HG03095 (cell line): ENCODE data around the gene MAGOHB.
A peak's percentile ranks its signal among the peaks of the same experiment; 100 is the strongest.
"Not testable (repeated sequence)": the region's sequence is repeated elsewhere in the genome, so short reads cannot be mapped to it uniquely, and the experiment has no call there.

Experiments used
- ATAC-seq: cut with Tn5 transposase; IDR thresholded peaks from one replicate; pipeline ENCODE4 v1.9.1; 2021; ENCODE audit warnings: moderate library complexity; ENCODE audit not compliant: unreplicated experiment

MAGOHB gene

DNA sequence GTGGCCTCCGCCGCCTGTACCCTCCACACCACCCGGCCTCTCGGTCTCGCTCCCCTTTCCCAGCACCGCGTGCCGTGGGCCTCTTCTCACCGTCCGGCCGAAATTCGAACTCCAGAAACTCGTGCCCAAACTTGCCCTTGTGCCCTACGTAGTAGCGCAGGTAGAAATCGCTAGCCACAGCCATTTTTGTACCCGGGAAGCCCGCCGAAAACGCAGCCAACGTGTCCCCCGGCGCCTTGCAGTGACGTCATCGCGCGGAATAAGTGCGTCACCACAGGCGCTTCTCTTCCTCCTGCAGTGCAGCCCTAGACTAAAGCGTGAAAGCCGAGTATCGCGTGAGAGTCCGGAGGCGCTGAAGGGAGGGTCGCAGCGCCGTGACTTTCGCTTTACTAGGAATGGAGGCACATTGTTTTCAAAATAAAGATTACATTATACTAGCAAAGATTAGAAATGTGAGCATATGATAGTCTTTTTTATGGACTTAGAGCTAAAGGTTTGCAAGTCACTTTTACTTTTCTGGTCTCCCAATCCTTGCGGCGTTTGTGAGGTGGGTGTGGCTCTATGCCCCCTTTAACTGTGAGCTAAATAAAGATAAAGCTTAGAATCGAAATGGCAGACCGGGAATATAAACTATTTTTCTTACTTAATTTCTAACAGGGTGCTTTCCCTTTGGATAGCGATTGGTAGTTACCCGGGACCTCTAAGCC lies at the start of gene MAGOHB:
MAGOHB (minus strand) TSS at position 261 of the 707 bp plus-strand sequence; CDS start at position 184, 77 bp downstream.
- peak; percentile 90 for ATAC-seq

DNA sequence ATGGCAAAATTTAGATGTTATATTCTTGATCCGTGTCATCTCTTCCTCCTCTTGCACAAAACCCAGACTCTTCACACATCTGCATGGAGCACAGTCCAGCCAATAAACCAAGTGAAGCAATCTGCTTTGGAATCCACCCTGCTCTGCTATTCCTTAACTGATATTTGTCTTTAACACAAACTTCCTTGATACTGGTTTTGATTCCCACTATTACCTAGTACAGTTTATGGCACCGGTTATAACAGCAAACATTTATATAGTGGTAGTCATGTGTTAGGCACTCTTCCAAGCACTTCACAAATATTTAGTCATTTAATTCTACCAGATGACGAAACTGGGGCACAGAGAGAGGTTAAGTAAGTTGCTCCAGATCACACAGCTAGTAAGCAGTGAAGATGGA lies 47.9 kb upstream of the MAGOHB start:
- ATAC-seq, result no peak

DNA sequence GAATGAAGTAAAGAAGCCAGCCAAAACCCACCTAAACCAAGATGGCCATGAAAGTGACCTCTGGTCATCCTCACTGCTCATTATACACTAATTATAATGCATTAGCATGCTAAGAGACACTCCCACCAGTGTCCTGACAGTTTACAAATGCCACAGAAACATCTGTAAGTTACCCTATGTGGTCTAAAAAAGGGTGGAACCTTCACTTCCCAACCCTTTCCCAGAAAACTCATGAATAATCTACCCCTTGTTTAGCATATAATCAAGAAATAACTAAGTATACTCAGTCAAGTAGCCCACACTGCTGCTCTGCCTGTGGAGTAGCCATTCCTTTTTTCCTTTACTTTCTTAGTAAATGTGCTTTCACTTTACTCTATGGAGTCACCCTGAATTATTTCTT lies 40.6 kb upstream of the MAGOHB start:
- ATAC-seq, result no peak

DNA sequence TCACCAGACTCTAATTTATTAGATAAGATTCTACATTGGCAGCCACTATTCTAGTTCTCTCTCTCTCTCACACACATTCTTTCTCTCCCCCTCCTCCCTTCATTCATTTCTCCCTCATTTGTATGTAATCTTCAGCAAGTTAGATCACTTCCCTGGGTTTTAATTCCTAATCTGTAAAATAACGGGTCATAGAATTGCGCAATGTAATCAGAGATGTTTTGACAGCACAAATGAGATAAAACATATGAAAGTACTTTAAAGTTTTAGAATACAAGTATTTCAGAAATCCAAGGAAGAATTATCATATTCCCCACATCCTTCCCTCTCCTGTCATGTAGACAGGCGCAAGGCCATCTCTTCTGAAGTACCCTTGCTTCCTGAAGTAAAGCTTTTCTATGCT lies 38.8 kb upstream of the MAGOHB start:
- ATAC-seq, result no peak

DNA sequence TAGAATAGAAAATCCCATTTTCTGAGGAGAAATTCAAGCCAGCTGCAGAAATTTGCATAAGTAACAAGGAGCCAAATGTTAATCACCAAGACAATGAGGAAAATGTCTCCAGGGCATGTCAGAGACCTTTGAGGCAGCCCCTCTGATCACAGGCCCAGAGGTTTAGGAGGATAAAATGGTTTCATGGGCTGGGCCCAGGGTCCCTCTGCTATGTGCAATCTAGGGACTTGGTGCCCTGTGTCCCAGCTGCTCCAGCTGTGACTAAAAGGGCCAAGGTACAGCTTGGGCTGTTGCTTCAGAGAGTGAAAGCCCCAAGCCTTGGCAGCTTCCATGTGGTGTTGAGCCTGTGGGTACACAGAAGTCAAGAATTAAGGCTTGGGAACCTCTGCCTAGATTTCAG lies 33.2 kb upstream of the MAGOHB start:
- not testable (repeated sequence) for ATAC-seq

DNA sequence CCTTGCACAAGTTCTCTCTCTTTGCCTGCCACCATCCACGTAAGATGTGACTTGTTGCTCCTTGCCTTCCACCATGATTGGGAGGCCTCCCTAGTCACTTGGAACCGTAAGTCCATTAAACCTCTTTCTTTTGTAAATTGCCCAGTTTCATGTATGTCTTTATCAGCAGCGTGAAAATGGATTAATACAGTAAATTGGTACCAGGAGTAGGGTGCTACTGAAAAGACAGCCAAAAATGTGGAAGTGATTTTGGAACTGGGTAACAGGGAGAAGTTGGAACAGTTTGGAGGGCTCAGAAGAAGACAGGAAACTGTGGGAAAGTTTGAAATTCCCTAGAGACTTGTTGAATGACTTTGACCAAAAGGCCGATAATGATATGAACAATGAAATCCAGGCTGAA lies 32.5 kb upstream of the MAGOHB start:
- ATAC-seq, result no peak

DNA sequence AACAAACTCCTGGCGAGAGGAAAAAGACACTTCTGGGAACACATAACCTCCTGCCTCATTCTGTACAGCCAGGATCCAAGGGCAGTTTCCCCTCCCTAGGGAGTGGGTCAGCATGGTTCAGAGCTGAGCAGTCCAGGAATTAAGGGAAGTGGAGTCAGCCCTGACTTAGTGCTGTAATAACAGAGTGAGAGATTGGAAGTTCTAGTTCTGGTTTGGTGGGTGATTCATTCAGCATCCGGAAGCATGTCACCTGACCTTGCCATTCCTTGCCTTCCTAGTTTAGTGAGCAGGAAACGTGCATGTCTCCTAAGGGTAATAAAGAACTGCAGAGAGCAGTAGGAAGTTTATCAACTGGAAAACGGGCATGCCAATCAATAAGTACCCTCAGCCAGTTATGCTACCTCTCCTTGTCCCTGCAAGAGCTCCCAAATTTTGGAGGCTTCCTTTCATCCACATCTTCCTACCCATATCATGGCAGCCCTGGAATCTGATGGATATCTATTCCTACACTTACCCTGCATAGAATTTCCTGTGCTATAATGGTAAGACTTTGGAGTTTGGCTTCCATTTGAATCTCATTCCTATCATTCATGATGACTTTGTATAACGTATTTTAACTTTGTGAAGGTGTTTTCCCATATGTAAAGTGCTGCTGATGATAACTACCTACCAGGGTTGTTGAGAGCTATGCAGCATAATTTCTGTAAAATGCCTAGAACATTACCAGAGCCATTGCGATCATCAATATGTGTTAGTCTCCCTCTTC lies 28.5 kb upstream of the MAGOHB start:
- ATAC-seq, result no peak

DNA sequence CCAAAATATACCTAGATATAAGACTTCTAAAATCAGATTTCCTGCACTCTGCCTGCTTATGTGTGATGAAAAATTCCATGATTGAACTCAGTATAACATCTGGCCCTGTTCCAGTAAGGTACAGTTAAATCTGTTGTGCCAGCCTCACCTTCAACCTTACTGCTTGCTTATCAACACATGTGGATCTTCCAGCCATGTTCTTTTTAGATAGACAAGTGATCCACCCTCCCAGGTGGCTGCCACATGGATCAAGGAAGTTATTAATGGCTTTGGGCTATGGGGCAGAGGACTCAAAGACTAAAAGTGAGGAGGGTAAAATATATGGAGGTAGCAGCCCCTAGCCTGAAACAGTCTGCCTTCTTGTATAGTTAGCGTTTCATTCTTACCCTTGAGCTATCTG lies 25.3 kb upstream of the MAGOHB start:
- ATAC-seq, result no peak

DNA sequence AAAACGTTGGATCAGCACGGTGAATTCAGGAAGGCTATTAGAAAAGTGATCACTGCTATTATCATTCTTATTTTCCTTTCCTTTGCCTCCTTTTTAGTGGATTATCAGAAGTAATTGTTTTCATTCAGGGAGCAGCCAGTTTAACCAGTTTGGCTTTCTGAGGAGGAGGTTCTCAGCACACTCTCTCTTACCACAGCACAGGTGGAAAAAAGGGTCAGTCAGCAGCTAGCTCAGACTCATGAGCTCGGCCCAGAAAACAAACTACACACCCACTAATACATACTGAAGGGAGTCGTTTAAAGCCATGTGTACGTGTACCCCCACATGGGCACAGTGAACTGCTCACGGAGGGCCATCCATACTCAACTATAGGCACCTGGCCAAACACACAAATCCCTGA lies 23.2 kb upstream of the MAGOHB start:
- ATAC-seq, result no peak

DNA sequence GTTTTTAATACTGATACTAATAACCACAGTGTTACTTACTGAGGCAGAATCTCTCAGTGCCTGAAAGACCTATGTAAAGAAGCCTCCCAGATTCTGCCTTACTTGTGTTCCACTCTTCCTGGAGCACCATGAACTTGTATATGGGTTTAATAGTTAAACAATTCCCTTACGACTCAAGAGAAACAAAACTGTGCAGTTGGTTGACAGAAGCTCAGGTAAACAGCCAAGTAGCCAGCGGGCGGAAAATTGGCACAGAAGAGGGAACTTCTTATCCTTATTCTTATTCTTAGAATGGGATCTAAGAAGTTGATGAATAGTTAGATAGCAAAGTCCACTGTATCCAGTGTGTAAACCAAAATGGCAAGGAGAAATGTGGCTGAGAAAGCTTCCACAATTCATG lies 22.7 kb upstream of the MAGOHB start:
- no peak for ATAC-seq

DNA sequence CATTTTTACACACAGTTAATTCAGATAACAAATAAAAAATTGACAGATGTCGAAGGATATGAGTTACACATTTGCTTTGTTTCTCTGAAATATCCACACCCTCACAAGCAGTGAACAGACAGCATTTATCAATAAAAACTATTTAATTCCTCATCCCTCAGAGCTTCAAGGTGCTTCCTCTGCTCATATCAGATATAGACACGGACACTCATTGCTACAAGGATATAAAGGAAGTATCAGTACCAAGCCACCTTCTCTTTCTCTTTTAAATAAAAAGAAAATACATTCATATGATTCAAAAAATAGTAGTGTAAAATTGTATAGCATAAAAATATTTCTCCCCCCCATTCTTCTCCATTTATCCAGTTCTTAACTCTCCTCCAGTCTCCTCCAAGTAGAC lies 21.9 kb upstream of the MAGOHB start:
- no peak for ATAC-seq

DNA sequence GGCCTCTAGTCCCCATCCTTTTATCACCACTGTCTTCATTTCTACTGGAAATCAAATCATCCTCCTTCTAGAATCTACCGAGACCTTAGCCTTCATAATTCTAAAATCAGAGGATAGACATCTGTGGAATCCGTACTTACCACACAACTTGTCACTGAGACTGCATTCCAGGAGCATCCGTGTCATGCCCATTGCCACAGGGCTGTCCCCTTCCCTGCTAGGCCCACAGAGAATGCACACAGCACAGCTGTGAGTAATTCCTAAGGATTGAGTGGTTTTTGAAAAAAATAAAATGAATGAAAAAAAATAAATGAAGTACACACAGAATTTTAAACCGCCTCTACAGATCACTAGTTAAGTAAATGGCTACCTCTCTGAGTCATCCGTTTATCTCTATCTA lies 21.0 kb upstream of the MAGOHB start:
- no peak for ATAC-seq

DNA sequence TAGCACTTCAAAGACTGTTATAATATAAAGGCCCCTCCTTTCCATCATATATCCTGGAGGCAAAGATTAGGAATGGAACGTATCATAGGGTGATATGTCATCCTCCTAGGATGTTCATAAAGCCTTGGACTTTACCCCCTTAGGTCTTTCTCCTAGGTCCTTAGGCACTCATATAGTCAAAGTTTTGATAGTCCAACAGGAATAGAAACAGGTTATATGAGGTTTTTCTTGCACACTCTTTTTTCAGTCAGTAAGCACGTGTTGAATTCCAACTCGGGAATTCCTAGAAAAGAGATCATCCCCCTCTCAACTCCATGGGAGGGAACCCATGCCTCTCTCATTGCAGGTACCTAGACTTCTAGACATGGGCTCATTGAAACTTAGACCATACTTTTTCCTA lies 20.1 kb upstream of the MAGOHB start:
- no peak for ATAC-seq

DNA sequence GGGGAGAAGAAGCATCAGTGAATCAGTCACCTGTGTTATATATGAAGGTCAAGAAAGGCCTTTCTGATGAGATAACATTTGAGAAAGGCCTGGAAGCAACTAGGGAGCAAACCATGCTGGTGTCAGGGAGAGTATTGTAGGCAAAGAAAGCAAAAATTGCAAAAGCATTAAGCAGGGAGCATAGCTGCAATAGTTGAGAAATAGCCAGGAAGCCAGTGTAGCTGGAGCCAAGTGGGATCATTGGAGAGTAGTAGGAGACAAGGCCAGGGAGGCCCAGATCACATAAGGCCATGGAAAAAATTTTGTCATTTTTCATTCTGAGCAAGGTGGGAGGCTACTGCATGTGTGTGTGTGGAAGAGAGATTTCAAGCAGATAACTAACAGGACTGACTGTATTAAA lies 18.8 kb upstream of the MAGOHB start:
- ATAC-seq, result no peak

DNA sequence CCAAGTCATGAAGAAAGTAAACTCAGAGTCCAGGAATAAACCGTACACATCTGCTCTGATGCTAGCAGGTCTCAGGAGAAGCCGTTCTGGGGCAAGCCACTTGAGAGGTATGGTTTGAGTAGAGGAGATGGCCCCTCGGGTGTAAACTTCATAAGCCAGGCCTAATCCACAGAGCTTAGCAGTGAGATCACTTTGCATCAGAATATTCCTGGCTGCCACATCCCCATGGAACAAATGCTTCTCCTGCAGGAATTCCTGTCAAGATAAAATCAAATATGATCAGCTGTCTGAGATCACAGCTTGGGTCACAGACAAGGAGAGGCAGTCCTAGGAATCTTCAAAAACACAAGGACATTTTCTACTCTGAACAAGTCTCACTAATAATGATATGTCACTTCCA lies 11.2 kb upstream of the MAGOHB start:
- ATAC-seq, result no peak

DNA sequence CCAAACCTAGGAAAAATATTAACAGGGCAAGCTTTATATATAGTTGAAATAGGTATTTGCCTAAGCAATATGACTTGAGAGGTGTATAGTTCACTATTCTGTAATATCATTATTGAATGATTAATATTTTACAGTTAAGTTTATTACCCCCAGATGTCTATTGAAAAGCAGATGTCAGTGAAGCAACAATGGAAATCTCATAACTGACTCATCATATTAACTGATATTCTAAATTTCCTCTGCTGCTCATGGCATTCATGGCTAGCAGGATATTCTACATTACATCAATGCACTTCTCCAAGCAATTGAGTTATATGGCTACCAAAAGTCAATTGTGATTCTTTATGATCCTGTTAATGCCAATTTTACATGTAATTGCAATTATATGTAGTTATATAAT lies 9.7 kb upstream of the MAGOHB start:
- no peak for ATAC-seq

DNA sequence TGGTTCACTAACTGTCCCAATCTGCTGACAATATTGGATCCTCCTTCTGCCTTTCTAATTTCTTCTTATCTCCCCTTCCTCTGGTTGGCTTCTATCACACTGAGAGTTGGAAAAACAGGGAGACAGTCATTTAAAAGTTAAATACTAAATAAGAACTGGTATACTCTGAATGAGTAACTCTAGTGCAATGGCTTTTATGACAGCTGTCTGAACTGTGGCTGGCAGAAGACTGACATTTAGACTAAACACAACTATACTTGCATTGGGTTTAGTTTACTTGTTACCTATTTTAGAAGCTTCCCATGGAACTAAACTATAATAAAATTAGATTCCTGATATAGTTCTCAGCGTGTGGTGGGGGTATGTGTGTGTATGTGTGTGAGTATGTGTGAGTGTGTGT lies 7.9 kb upstream of the MAGOHB start:
- no peak for ATAC-seq

DNA sequence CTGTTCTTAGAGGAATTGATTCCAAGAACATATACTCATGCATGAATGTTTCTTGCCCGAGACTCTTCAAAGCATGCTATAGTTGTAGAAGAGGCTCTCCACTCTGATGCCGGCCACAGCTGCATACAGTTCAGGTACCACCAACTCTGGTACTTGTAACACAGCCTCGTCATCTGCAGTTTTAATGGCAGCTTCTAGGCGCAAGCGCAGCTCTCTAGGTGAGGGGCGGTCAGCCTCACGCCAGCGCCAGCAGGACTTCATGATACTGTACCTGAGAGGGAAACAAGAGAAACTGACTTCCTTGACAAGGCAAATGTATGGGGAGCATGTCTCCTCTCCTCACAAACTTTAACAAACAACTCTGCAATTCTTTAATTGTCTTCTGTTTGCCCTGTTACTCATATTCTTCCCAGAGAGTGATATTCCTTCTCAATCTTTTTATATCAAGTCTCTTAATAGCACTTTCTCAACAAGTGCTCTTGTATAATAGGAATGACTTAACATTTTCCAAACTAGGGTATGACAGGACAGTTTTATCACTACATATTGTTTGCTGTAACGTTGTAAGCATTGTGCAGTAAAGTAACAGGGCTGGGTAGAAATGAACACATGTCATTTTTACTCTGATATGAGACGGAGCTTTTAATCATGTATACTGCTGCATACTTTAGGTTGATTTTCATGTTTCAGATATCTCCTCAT lies 6.8 kb upstream of the MAGOHB start:
- no peak for ATAC-seq

DNA sequence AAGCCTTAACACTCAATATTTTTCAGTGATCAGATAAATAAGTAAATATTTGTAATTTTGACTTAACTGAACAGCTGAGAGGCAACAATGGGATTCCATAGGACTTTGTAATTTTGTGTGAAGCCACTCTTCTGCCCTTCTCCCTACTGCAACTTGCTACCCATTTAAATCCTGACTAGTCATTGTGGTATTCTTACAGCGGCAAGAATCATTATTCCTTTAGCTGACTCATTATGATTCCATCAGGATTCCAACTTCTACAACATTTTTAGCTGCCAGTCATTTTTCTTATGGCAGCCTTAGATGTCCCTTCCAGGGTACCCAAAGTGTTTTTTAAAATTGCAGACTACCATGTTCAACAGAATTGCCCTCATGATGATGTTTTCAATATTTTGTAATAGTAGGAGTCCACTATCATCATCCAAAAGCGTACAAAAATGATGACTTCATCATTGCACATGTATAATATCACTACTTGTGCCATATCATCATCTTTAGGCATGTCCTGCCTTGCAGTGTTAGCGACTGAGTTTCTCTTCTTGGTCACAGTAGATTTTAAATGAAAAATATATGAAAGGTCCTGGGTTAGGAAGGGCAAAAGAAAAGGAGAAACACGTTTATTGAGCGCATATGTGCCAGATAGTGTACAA lies 5.1 kb upstream of the MAGOHB start:
- no peak for ATAC-seq

DNA sequence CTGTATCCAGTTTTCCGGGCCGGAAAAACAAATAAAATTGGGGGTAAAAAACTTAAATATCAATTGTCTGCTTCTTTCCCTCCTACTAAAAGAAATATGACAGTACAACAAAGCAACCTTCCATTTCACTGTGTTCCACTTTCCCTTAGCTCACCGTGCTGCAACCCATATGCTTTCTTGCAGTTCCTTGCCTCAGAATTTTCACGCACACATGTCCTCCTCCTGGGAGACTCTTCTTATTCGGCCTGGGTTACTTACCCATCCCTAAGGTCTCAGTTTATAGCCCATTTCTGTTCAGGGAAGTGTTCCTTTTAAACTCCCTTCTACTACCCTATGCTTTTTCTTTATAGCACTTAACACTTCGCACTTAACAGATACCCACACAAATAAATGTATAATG lies 4.5 kb upstream of the MAGOHB start:
- ATAC-seq, result no peak

DNA sequence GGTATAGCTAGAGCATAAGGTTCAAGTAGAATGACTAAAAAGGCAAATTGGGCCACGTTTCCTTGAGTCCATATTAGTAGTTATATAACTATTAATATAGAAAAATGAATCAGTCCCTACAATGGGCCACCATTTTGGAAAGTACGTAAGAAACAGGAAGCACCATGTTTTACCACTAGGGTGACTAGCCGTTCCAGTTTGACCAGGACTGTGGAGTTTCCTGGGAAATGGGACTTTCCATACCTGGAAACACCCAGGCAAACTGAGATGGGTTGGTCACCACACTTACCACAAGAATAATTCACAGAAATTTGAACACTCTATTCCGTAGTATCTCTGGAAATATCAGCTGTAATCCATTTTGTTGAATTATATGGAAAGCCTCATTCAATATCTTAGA lies 2.1 kb upstream of the MAGOHB start:
- no peak for ATAC-seq

DNA sequence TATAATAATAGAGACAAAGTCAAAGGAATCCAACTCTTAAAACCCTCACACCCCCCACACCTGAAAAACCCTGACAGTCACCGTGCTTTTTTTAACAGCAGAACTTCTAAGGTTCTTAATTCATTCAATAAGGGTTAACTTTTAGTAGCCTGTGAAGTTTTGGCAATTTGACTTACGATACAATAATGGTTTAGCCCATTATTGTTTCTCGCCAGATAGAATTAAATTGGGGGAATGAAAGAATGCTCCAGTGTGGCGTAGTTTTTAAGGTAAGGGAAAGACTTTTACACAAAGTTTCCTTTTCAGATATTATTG lies 604 bp upstream of the MAGOHB start:
- peak; percentile 23 for ATAC-seq
